GM10266 (cell line): ENCODE results near the gene PIMREG.

ENCODE experiments used
- DNase-seq: peaks from one replicate; pipeline ENCODE4 v3.0.0; 2012; ENCODE audit errors: extremely low spot score
- CTCF ChIP-seq: IDR thresholded peaks from 2 replicates; pipeline ENCODE4 v1.5.1; 2012; ENCODE audit warnings: mild to moderate bottlenecking, low read depth; ENCODE audit not compliant: control insufficient read depth, insufficient read depth; ENCODE audit errors: missing control alignments

The PIMREG gene

DNA sequence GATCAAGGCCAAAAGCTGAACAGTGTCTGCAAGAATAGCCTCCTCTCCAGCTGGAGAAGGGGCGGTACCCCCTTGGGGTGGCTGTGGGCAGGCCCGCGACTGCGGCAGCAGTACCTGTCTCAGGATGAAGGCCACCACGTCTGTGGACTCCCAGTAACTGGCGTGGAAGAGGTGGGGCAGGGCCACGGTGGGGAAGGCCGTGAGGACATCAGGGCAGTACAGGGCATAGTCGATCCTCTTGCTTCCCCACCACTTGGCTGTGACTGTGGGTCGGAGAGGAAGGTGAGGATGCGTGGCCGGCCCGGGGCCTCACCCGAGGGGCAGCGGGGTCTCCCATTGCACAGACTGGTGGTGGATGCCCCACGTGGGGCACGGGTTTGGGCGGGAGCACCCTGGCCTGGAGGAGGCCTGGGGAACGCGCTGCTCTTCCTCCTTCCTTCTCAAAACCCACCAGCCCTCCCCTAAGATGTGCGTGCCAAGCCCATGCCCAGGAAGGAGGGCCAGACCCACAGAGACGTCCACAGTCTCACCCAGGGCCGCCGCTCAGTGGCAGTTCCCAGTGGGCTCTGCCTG is 26.0 kb downstream of the PIMREG start:
- no peak for TF ChIP-seq CTCF
- no peak for DNase-seq

DNA sequence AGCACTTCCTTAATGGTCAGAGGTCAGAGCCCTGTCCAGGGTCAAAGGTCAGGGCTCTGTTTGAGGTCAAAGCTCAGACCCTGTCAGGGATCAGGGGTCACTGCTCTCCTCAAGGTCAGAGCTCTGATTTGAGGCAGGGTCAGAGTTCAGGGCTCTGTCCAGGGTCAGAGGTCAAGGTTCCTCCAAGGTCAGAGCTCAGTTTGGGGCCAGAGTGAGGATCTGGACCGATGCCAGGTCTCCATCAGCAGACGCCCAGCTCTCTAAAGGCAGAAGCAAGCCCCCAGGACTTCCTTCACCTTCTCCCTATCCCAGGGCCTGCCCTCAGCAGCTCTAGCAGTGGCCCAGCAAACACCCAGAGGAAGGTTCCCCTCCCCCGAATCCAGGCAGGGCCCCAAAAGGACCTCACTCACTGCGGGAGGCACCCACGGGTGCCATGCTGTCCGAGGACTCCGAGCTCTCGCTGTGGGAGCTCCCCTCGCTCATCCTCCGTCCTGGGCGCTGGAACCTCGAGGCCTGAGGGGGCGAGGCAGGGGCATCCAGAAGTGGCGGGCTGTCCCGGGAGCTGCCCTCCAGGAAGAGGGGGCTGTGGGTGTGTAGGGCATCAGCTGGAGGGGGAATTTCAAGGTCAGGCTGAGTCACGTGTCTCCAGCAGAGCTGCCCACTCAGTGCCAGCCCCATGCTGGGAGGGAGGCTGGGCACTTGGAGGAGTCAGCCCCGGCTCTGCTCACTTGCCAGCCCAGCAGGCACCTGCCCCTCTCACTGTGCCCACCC is 26.7 kb downstream of the PIMREG start:
- no peak for TF ChIP-seq CTCF
- DNase-seq = no peak

- no peak for DNase-seq
- no peak for TF ChIP-seq CTCF
Measured at GRCh38 chr17:6471531-6472465, 27.5 kb downstream of the PIMREG start.

DNA sequence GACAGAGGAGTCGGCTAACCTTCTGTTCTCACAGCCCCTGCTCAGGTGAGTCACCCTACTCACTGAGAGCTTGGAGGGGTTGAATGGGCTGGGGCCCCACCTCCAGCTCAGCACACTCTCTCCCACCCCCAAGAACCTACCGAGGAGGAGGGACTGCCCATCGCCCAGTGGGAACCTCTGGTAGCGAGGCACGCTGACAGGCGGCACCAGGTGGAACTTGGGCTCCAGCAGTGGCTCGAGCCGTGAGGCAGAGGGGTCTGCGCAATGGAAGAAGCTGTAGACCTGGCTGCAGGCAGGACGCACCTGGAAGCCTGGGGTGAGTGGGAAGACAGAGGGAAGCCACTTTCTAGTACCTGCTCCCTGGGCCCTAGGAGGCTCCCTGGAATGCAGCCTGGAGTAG is 28.3 kb downstream of the PIMREG start:
- no peak for TF ChIP-seq CTCF

GRCh38 chr17:6473128-6473767 is 29.0 kb downstream of the PIMREG start:
- DNase-seq = peak; percentile 89
- TF ChIP-seq CTCF = peak; percentile 91

More for the DNA sequence above, 28.3 kb downstream of the PIMREG start:
- DNase-seq = no peak

GRCh38 chr17:6474376-6474775 is 30.1 kb downstream of the PIMREG start:
- no peak for DNase-seq
- no peak for TF ChIP-seq CTCF
